Measurements from ENCODE around the gene LMTK3. TPM values are rescaled to one million over a fixed set of nuclear protein-coding genes. Genes with fewer than 3 reads are reported as not detected.

LMTK3 gene
- total and polyA plus RNA-seq, 9 of the 15 experiments (the other 6 are each of a cell fraction or from before 2014, with no cell fraction given) = 0.35 to 12.3 (median 2.0) TPM; not detected in 2

DNA sequence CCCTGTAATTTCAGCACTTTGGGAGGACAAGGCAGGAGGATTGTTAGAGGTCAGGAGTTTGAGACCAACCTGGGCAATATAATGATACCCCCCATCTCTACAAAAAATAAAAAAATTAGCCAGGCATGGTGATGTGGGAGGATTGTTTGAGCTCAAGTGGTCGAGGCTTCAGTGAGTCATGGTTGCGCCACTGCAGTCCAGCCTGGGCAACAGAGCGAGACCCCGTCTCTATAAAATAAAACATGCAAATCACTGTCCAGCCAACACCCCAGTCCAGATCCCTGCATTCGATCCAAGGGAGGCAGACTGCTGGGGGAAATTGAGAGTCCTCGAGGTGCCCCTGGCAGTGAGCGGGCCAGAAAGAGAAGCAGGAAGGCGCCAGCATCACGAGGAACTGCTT is 35.5 kb downstream of the LMTK3 start:
- in situ Hi-C loops (cut with MboI) (no loop called here), intact Hi-C loops (cut with micrococcal nuclease) (no loop called here)
- H3K4me1 ChIP-seq (replicated peaks in 1 of 2; ENCODE audit: control insufficient read depth in 2 of 2, insufficient read depth in 2 of 2, low read length in 2 of 2) = peaks cover 0 to 22% of the 10 kb centered on the region in 2 experiments; a peak in 2 of 5 replicates
- DNase-seq (ENCODE audit: extremely low read depth in 1 of 4, low spot score in 3 of 4) = no peak
- no peak overlapping the region for H3K27ac ChIP-seq (ENCODE audit: extremely low read depth, low read depth, low read length)
- peaks cover 7% of the 10 kb centered on the region; the same call in 1 of the 2 replicates for H4K20me1 ChIP-seq (replicated peaks; ENCODE audit: control insufficient read depth, insufficient read depth, low read length)
- H3K36me3 ChIP-seq (ENCODE audit: control insufficient read depth, insufficient read depth, low read length) = peaks cover 79% of the 10 kb centered on the region
- no TSS peak for BruUV-seq (replicated peaks)
- H3K79me2 ChIP-seq (ENCODE audit: control insufficient read depth, insufficient read depth, low read length) = no peaks in the 10 kb centered on the region
- H3K4me3 ChIP-seq = no peak overlapping the region
- TF ChIP-seq PHB2 (IDR thresholded peaks at IDR 0.05; ENCODE audit: low read depth) (no peak), GATAD2A (IDR thresholded peaks at IDR 0.05) (no peak), KDM2B (CRISPR knock-in tag; IDR thresholded peaks at IDR 0.05) (no peak), ZNF699 (CRISPR knock-in tag; IDR thresholded peaks at IDR 0.05; ENCODE audit: insufficient replicate concordance) (no peak), TRIM28 (IDR thresholded peaks at IDR 0.05) (no peak), HDAC3 (IDR thresholded peaks at IDR 0.05; ENCODE audit: borderline replicate concordance, partially characterized antibody) (no peak)
- TF ChIP-seq, protein P1, sequence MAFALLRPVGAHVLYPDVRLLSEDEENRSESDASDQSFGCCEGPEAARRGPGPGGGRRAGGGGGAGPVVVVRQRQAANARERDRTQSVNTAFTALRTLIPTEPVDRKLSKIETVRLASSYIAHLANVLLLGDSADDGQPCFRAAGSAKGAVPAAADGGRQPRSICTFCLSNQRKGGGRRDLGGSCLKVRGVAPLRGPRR (CRISPR knock-in tag; IDR thresholded peaks at IDR 0.05) = no peak
- TF ChIP-seq, protein P2, sequence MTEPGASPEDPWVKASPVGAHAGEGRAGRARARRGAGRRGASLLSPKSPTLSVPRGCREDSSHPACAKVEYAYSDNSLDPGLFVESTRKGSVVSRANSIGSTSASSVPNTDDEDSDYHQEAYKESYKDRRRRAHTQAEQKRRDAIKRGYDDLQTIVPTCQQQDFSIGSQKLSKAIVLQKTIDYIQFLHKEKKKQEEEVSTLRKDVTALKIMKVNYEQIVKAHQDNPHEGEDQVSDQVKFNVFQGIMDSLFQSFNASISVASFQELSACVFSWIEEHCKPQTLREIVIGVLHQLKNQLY (CRISPR knock-in tag; conservative IDR thresholded peaks at IDR 0.05) = no peak
- no peaks in the 10 kb centered on the region for H3K27me3 ChIP-seq (ENCODE audit: control insufficient read depth in 2 of 2, insufficient read depth in 2 of 2, low read length in 2 of 2)
- no peak overlapping the region for H2AFZ ChIP-seq (ENCODE audit: low read depth, low read length)
- H3K4me2 ChIP-seq (ENCODE audit: insufficient read depth, low read length) = no peak overlapping the region
- peaks cover 3% of the 10 kb centered on the region for H3K9me1 ChIP-seq (ENCODE audit: control insufficient read depth, insufficient read depth, low read length)
- no peak for ATAC-seq
- ChIA-PET POLR2A (interaction anchor here (0.5 to 1.9 kb wide), 7 partner anchors 12 to 459 kb away, joined by 3 to 6 read pairs (median 4); no protein-coding TSS in a partner anchor), CTCF (ENCODE audit: low intra/inter-chr PET ratio) (no interaction called here)
- H3K9me3 ChIP-seq (replicated peaks; ENCODE audit: control insufficient read depth, insufficient read depth, low read depth, low read length) = no peaks in the 10 kb centered on the region
- WGBS (ENCODE audit: insufficient coverage, low coverage, missing lambda C conversion rate) = 86% methylated on average over 9 of the region's 9 CpGs
- FAIRE-seq = no peak
- no peak overlapping the region for H3K9ac ChIP-seq (ENCODE audit: insufficient read depth in 1 of 2, low read depth in 2 of 2, low read length in 2 of 2)
